Putamen (tissue), 1 donor: ENCODE measurements around the gene NAV3.

Source experiments
- DNase-seq: peaks from one replicate; pipeline ENCODE4 v3.0.0-alpha.2; 2016; ENCODE audit warnings: low spot score

NAV3 gene

DNA sequence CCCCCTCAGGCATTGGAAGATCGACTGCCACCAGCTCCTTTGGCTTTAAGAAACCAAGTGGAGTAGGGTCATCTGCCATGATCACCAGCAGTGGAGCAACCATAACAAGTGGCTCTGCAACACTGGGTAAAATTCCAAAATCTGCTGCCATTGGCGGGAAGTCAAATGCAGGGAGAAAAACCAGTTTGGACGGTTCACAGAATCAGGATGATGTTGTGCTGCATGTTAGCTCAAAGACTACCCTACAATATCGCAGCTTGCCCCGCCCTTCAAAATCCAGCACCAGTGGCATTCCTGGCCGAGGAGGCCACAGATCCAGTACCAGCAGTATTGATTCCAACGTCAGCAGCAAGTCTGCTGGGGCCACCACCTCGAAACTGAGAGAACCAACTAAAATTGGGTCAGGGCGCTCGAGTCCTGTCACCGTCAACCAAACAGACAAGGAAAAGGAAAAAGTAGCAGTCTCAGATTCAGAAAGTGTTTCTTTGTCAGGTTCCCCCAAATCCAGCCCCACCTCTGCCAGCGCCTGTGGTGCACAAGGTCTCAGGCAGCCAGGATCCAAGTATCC lies 288.7 kb downstream of the NAV3 start:
- DNase-seq, result no peak

GRCh38 chr12:78120306-78120705 lies 289.6 kb downstream of the NAV3 start:
- no peak for DNase-seq

DNA sequence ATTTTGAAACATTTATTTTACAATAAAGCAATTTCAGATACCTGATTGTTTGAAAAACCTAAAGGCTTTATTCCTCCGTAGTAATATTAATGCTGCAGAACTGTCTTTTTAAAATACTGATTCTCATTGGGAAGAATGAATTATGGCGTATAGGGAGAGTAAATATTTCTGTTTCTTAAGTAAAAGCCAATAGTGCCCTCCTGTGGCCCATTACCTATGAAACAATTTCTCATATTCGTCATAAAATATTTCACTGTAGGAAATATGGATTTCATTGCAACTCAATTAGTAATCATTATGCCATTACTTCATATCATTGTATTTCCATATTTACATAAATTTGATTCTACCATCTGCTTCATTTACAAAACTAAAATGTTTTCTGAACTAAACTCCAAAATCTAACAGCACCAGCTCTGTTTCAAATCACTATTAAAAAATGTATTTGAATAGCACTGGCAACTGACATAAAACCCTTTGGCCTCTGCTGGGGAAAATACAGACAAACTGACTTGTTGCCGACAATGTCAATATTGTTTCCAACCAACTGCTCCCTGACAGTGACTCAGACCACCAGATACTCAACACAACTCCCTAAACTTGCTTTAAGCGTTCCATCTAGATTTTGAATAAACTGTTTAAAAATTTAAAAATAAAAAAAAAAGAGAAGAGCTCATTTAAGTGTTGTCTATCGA lies 290.3 kb downstream of the NAV3 start:
- no peak for DNase-seq

DNA sequence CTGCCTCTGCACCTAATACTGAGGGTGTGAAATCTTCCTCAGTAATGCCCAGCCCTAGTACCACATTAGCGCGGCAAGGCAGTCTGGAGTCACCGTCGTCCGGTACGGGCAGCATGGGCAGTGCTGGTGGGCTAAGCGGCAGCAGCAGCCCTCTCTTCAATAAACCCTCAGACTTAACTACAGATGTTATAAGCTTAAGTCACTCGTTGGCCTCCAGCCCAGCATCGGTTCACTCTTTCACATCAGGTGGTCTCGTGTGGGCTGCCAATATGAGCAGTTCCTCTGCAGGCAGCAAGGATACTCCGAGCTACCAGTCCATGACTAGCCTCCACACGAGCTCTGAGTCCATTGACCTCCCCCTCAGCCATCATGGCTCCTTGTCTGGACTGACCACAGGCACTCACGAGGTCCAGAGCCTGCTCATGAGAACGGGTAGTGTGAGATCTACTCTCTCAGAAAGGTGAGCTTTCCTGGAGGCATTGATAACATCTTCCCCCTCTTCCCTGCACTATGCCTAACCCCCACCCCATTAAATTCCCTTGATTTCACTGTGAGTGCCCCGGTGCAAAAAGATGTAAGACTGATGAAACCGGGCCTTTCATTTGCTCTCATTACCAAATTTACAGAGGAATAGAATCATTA lies 291.4 kb downstream of the NAV3 start:
- no peak for DNase-seq

- DNase-seq, result no peak
These were observed 297.5 kb downstream of the NAV3 start for GRCh38 chr12:78128211-78128610.

DNA sequence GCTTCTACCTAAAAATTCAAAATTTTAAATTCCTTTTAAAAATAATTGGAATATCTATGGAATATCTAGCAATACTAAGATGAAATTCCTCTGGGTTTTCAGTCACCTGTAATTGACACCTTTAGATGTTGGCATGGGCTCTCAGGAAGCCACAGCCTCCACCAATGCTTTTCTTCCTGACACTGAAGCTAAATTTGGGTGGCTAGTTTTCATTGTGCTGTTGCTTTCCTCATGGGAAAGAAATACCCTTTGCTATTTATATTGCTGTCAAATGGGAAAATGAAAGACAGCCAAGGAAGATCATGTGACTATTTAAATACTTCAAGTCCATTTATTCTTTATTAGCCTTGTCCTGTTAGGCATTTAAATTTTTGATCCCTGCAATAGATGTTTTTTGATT lies 313.0 kb downstream of the NAV3 start:
- no peak for DNase-seq

DNA sequence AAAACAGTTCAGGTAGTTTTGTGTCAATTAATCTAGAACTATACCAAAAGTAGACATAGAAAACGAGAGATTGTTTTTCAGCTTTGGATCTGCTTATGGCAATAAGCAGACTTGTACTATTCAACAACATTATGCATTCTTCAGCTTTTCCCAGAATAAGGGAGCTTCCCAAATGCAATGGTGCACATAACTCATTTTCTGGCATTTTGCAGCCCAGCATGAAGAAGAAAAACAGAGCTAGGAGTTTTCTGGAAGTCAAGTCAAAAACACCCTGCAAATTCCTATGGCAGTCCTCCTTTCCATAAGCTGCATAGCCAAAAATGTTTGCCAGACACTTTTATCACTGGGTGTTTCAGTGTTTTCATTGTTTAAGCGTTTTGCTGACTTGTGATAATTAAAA lies 314.7 kb downstream of the NAV3 start:
- DNase-seq, result no peak

DNA sequence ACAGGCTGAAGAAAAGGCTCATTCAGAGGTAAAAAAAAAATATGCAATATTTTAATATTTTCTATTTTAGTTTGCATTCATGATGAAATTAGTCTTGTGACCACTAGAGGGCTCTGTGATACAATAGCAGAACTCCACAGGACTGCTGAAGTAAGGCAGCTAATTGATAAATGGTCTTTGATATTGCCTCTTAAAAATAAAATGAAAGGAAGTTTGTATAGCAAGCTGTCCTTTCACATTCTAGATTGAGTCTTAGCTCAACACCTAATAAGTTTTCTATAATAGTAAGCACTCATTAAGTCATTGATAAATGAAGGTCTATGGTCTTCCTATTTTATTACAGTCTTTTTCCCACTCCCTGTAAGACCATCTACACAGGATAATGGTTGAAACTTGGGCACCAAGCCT lies 315.7 kb downstream of the NAV3 start:
- DNase-seq, result no peak

GRCh38 chr12:78149459-78149858 lies 318.8 kb downstream of the NAV3 start:
- no peak for DNase-seq

DNA sequence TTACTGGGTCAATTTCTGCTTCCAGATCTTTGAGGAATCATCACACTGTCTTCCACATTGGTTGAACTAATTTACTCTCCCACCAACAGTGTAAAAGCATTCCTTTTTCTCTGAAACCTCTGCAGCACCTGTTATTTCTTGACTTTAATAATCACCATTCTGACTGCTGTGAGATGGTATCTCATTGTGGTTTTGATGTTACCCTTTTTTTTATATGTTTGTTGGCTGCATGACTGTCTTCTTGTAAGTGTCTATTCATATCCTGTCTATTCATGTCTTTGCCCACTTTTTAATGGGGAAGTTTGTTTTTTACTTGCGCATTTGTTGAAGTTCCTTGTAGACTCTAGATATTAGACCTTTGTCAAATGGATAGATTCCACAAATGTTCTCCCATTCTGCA lies 324.9 kb downstream of the NAV3 start:
- DNase-seq, result no peak

GRCh38 chr12:78156751-78157150 lies 326.1 kb downstream of the NAV3 start:
- no peak for DNase-seq

- no peak for DNase-seq
These were observed 326.5 kb downstream of the NAV3 start for GRCh38 chr12:78157199-78157598.

DNA sequence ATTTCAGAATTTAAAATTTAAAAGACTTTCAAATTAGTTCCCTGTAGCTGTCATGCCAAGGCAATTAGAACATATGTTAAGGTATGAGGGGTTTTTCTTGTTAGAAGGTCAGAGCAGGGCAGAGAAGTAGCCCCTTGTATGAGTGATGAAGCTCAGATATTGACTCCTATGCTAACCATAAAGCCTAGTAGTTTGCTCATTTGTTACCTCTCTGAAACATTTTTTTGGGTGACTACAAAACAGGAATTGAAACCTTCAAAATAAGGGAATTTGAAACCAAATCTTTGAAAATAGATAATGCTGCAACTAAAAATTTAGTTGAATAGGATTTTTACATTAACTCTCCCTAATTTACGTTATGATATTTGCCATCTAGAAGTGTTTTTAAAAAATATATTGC lies 333.5 kb downstream of the NAV3 start:
- no peak for DNase-seq

GRCh38 chr12:78167510-78167909 lies 336.8 kb downstream of the NAV3 start:
- DNase-seq, result no peak

- no peak for DNase-seq
These were observed 340.4 kb downstream of the NAV3 start for GRCh38 chr12:78171061-78171460.

DNA sequence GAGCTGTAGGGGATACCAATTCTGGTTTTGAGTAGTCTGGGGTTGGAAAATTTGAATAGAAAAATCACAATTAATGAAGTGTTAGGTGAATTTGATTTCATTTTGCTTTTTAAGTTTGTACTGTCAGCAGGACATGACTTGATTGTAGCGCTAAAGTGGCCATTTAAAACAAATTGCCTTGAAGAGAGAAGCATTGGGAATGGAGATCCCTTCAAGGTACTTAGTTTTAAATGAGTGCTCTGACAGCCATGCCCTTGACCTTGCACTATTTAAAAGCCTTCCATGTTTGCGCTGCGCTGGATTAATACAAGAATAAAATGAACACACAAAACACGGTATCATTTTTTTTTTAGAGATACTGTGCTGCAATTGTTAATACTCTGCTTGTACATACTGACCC lies 345.9 kb downstream of the NAV3 start:
- no peak for DNase-seq

GRCh38 chr12:78177298-78177697 lies 346.6 kb downstream of the NAV3 start:
- no peak for DNase-seq

- DNase-seq, result no peak
These were observed 348.7 kb downstream of the NAV3 start for GRCh38 chr12:78179346-78179745.

GRCh38 chr12:78181544-78182162 lies 351.0 kb downstream of the NAV3 start:
- no peak for DNase-seq

GRCh38 chr12:78183824-78184223 lies 353.1 kb downstream of the NAV3 start:
- DNase-seq, result no peak

DNA sequence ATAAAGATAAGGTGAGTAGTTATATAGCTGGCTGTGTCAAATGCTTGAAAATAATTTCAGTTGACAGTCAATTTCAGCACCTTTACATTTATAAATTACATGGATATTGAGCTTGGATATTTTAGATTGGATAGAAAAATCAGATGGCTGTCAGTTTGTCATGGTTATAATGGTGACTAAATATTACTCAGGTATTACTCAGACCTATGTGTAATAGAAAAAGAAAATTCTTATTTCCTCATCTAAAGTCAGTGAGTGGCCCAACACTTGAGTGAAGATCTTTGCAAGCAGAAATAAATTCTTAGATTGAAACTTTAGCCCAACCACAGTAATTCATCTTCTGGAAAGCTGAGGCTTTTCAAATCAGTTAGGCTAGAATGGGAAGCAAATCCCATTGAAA lies 354.4 kb downstream of the NAV3 start:
- DNase-seq, result no peak

GRCh38 chr12:78185651-78186050 lies 355.0 kb downstream of the NAV3 start:
- DNase-seq, result no peak

DNA sequence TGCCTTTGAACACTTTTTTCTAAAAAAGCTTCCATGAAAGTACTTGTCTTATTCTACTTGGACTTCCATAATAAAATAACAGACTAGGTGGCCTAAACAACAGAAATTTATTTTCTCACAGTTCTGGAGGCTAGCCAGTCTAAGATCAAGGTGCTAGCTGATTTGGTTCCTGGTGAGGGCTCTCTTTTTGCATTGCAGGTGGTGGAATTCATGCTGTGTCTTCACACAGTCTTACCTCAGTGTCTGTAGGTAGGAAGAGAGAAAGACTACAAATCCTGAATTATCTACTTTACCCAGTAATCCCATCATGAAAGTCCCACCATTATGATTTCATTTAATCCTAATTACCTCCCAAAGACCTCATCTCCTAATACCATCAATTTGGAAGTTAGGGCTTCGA lies 356.0 kb downstream of the NAV3 start:
- no peak for DNase-seq
